Sigmoid colon (tissue), 7 donors: ENCODE measurements around the gene PAFAH2. TPM values are rescaled to one million over a fixed set of nuclear protein-coding genes. Genes with fewer than 3 reads are reported as not detected.

ENCODE experiments used
- DNase-seq: peaks from one replicate; pipeline ENCODE4 v3.0.0-alpha.2; 2019
- H3K27ac ChIP-seq, 4 donors: fragments of 200-600 bp; sonication (generic); one replicate each; pipeline ENCODE4 v1.5.1; 2016 to 2019; ENCODE audit warnings: mild to moderate bottlenecking in 1 of 4
- H3K27me3 ChIP-seq, 3 donors: fragments of 200-600 bp; sonication (generic); one replicate each; pipeline ENCODE4 v1.5.1; 2019; ENCODE audit warnings: mild to moderate bottlenecking in 1 of 3
- H3K36me3 ChIP-seq, 4 donors: fragments of 200-600 bp; sonication (generic); one replicate each; pipeline ENCODE4 v1.5.1; 2016 to 2019
- H3K4me1 ChIP-seq, 4 donors: fragments of 200-600 bp; sonication (generic); one replicate each; pipeline ENCODE4 v1.5.1; 2017 to 2019
- H3K4me3 ChIP-seq, 4 donors: fragments of 200-600 bp; sonication (generic); one replicate each; pipeline ENCODE4 v1.5.1; 2017 to 2019; ENCODE audit warnings: mild to moderate bottlenecking in 2 of 4, moderate library complexity in 1 of 4
- H3K9me3 ChIP-seq, 4 donors: fragments of 200-600 bp in 3 of 4; sonication (generic) in 3 of 4; one replicate each; pipeline versions ENCODE4 v1.5.1 to v1.6.1; 2013 to 2019
- CTCF ChIP-seq, 4 experiments: fragments of 450-650 bp in 3 of 4; fragments of 200-600 bp in 1 of 4; IDR thresholded peaks; one replicate each; pipeline ENCODE4 v1.5.1; 2016 to 2019; ENCODE audit warnings: antibody characterized with exemption in 4 of 4, mild to moderate bottlenecking in 3 of 4, moderate library complexity in 2 of 4
- EP300 ChIP-seq, 4 donors: sonication (generic); formaldehyde crosslinking; IDR thresholded peaks; one replicate each; pipeline ENCODE4 v1.6.1; 2017; ENCODE audit warnings: antibody characterized with exemption in 4 of 4
- POLR2A ChIP-seq, 2 donors: fragments of 450-650 bp; IDR thresholded peaks; one replicate each; pipeline ENCODE4 v1.6.1; 2016; ENCODE audit warnings: antibody characterized with exemption in 2 of 2, mild to moderate bottlenecking in 2 of 2, moderate library complexity in 2 of 2
- POLR2AphosphoS5 ChIP-seq, 4 donors: sonication (generic); formaldehyde crosslinking; IDR thresholded peaks; one replicate each; pipeline ENCODE4 v1.6.1; 2017; ENCODE audit warnings: antibody characterized with exemption in 4 of 4
- WGBS, 2 donors: extraction: QIAGEN DNeasy Blood & Tissue Kit; methylation state at CpG; one replicate each; pipeline ENCODE4 v1.1.7; 2013; 5-methylcytosine and 5-hydroxymethylcytosine counted together
- intact Hi-C: fragments of 100-400 bp; cut with DNase I; formaldehyde crosslinking; loops from one replicate; pipeline ENCODE4 v1.15.1; 2023
- polyA plus RNA-seq, 3 donors: library from polyadenylated mRNA; stranded (reverse); fragments of 200-250 nt; gene quantifications; one replicate each; pipeline ENCODE4 v1.2.3, GENCODE V29; 2013
- total RNA-seq, 4 donors: library from RNA; depleted of rRNA; stranded (reverse); fragments of >200 nt; gene quantifications; one replicate each; pipeline ENCODE4 v1.1.0, GENCODE V29; 2016
- donor health status: healthy with polysubstance abuse.
- donor health status: Bipolar disorder and iron deficiency.
- donor health status: healthy.

Gene PAFAH2
- total and polyA plus RNA-seq, 7 donors = 6.7 to 36.1 (median 12.2) TPM

GRCh38 chr1:26016258-26016952, 18.5 kb upstream of the PAFAH2 start:
- 78 to 85% methylated on average over 10 of the region's 10 CpGs for WGBS, 2 donors
- Histone ChIP-seq H3K4me1 (peaks cover 0 to 18% (median 8%) of the 10 kb centered on the region in 4 donors), H3K36me3 (no peaks in the 10 kb centered on the region), H3K9me3 (no peaks in the 10 kb centered on the region), H3K4me3 (no peak overlapping the region), H3K27ac (no peak overlapping the region), H3K27me3 (no peaks in the 10 kb centered on the region)
- no peak for DNase-seq
- intact Hi-C loops = no loop called here
- no peak for TF ChIP-seq EP300 (IDR thresholded peaks at IDR 0.05)
- TF ChIP-seq CTCF (IDR thresholded peaks at IDR 0.05) = no peak
- TF ChIP-seq POLR2A (IDR thresholded peaks at IDR 0.05) = no peak
- no peak for TF ChIP-seq POLR2AphosphoS5 (IDR thresholded peaks at IDR 0.05)

GRCh38 chr1:26015358-26015757, 17.5 kb upstream of the PAFAH2 start:
- intact Hi-C loops = no loop called here
- WGBS, 2 donors = 83 to 85% methylated on average over 2 of the region's 2 CpGs
- no peak for DNase-seq
- Histone ChIP-seq H3K4me3 (no peak overlapping the region), H3K27me3 (no peaks in the 10 kb centered on the region), H3K4me1 (peaks cover 0 to 8% (median 3%) of the 10 kb centered on the region in 4 donors), H3K27ac (no peak overlapping the region), H3K36me3 (no peaks in the 10 kb centered on the region), H3K9me3 (no peaks in the 10 kb centered on the region)
- no peak for TF ChIP-seq EP300 (IDR thresholded peaks at IDR 0.05)
- no peak for TF ChIP-seq POLR2AphosphoS5 (IDR thresholded peaks at IDR 0.05)
- TF ChIP-seq POLR2A (IDR thresholded peaks at IDR 0.05) = no peak
- TF ChIP-seq CTCF (IDR thresholded peaks at IDR 0.05) = no peak

GRCh38 chr1:26014179-26014578, 16.3 kb upstream of the PAFAH2 start:
- Histone ChIP-seq H3K9me3 (no peaks in the 10 kb centered on the region), H3K27me3 (no peaks in the 10 kb centered on the region), H3K4me1 (no peaks in the 10 kb centered on the region), H3K4me3 (no peak overlapping the region), H3K36me3 (no peaks in the 10 kb centered on the region), H3K27ac (no peak overlapping the region)
- WGBS, 2 donors = 89 to 97% methylated on average over 2 of the region's 2 CpGs
- TF ChIP-seq POLR2A (IDR thresholded peaks at IDR 0.05) (no peak), EP300 (IDR thresholded peaks at IDR 0.05) (no peak), POLR2AphosphoS5 (IDR thresholded peaks at IDR 0.05) (no peak)
- intact Hi-C loops = no loop called here
- no peak for DNase-seq

DNA sequence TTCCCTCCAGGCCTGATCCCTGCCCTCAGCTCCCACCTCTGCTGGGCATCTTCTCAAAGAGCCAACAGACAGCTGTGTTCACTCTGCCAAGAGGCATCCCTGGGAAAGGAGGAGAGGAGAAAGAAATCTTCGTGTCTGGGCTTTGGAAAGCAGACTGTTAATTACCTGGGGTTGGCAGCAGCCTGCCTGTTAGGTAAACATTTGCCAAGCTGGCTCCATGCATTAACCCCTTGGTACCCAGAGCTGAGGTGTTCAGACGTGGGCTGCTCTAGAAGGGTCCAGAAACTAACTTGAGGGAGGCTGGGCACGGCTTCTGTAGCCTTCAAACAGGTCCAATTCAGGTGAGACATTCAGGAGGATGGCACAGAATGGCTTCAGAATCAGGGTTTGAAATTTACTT, 15.0 kb upstream of the PAFAH2 start:
- 40 to 71% methylated on average over 3 of the region's 3 CpGs for WGBS, 2 donors

GRCh38 chr1:26010825-26011224, 13.0 kb upstream of the PAFAH2 start:
- intact Hi-C loops = no loop called here
- TF ChIP-seq EP300 (IDR thresholded peaks at IDR 0.05) (no peak), POLR2A (IDR thresholded peaks at IDR 0.05) (no peak), POLR2AphosphoS5 (IDR thresholded peaks at IDR 0.05) (no peak), CTCF (IDR thresholded peaks at IDR 0.05) (no peak)
- H3K27me3 ChIP-seq = no peaks in the 10 kb centered on the region
- WGBS, 2 donors = 71 to 78% methylated on average over 3 of the region's 3 CpGs
- no peak for DNase-seq
- no peaks in the 10 kb centered on the region for H3K9me3 ChIP-seq
- H3K36me3 ChIP-seq = no peaks in the 10 kb centered on the region
- no peaks in the 10 kb centered on the region for H3K4me1 ChIP-seq
- H3K4me3 ChIP-seq = no peak overlapping the region
- no peak overlapping the region for H3K27ac ChIP-seq

More for the DNA sequence above, 15.0 kb upstream of the PAFAH2 start:
- Histone ChIP-seq H3K9me3 (no peaks in the 10 kb centered on the region), H3K36me3 (no peaks in the 10 kb centered on the region), H3K27ac (no peak overlapping the region), H3K4me3 (no peak overlapping the region), H3K27me3 (no peaks in the 10 kb centered on the region), H3K4me1 (no peaks in the 10 kb centered on the region)
- no peak for TF ChIP-seq CTCF (IDR thresholded peaks at IDR 0.05)
- TF ChIP-seq POLR2AphosphoS5 (IDR thresholded peaks at IDR 0.05) = no peak
- TF ChIP-seq POLR2A (IDR thresholded peaks at IDR 0.05) = no peak
- TF ChIP-seq EP300 (IDR thresholded peaks at IDR 0.05) = no peak
- intact Hi-C loops = no loop called here
- DNase-seq = no peak
